ENCODE results near the gene OR2A12.

GRCh38 chr7:144122876-144123275 lies 36.8 kb downstream of the OR2A12 start, which contains the start of gene OR2A14:
- no peak for TF ChIP-seq CTCF (IDR thresholded peaks at IDR 0.05; ENCODE audit: poor library complexity, severe bottlenecking)
- no peak for TF ChIP-seq RAD21 (conservative IDR thresholded peaks at IDR 0.05)
- no peak for TF ChIP-seq POLR2AphosphoS5 (IDR thresholded peaks at IDR 0.05)
- TF ChIP-seq MXI1 (conservative IDR thresholded peaks at IDR 0.05; ENCODE audit: poor library complexity, severe bottlenecking) = no peak
- no peak for TF ChIP-seq REST (IDR thresholded peaks at IDR 0.05; ENCODE audit: borderline replicate concordance)
- no peak for TF ChIP-seq EZH2 (IDR thresholded peaks at IDR 0.05; ENCODE audit: borderline replicate concordance, insufficient read depth, low read length, poor library complexity, severe bottlenecking)
- no peak for TF ChIP-seq EP300 (conservative IDR thresholded peaks at IDR 0.05; ENCODE audit: poor library complexity, severe bottlenecking)
- TF ChIP-seq TAF1 (IDR thresholded peaks at IDR 0.05; ENCODE audit: low read depth) = no peak
- TF ChIP-seq SMC3 (conservative IDR thresholded peaks at IDR 0.05; ENCODE audit: poor library complexity) = no peak
